Measurements from ENCODE around the gene ZNF280A.
"Not testable (repeated sequence)": the region's sequence is repeated elsewhere in the genome, so short reads cannot be mapped to it uniquely, and the experiment has no call there.

The ZNF280A gene

DNA sequence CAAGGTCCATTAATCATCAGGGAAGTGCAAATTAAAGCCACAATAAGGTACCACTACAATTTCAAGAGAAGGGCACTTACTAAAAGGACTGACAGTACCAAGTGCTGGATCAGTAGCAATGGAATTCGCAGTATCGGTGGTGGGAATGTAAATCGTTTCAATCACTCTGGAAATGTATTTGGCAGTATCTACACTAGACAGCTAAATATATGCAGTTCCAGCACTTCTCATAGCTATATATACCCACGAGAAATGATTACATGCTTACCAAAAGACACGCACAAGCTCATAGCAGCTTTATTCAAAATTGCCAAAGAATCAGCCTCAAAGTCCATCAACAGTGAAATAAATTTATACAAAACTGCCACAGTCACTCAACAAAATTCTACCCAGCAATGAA is 7.1 kb downstream of the ZNF280A start:
- DNase-seq (ENCODE audit: low read depth in 2 of 2): no peak

DNA sequence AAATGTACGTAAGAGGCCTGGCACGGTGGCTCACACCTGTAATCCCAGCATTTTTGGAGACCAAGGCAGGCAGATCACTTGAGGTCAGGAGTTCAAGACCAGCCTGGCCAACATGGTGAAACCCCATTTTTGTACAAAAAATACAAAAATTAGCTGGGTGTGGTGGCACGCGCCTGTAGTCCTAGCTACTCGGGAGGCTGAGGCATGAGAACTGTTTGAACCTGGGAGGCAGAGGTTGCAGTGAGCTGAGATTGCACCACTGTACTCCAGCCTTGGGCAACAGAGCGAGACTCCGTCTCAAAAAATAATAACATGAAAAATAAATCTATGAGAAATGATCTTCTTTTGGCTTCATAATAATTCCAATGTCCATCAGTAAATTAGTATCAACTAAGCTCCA is 9.2 kb downstream of the ZNF280A start:
- not testable (repeated sequence) for DNase-seq (ENCODE audit: low read depth in 2 of 2)

DNA sequence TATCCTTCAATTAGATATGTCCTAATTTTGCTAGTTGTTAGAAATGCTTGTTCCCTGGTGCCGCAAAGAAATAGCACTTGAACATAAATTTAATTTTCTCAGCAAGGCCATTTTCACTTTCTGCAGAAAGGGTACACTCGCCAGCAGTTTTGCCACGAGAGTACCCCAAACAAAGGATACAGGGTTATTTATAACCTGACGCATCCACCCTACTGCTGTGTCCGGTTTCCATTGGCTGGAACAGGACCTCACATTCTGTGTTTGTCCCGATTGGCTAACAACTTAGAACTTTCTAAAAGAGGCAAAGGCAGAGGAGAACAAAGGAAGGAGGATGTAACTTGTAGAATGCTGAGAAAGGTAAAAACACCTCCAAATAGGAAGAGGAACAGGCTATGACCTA is 10.2 kb downstream of the ZNF280A start:
- DNase-seq (ENCODE audit: low read depth in 2 of 2): not testable (repeated sequence)

DNA sequence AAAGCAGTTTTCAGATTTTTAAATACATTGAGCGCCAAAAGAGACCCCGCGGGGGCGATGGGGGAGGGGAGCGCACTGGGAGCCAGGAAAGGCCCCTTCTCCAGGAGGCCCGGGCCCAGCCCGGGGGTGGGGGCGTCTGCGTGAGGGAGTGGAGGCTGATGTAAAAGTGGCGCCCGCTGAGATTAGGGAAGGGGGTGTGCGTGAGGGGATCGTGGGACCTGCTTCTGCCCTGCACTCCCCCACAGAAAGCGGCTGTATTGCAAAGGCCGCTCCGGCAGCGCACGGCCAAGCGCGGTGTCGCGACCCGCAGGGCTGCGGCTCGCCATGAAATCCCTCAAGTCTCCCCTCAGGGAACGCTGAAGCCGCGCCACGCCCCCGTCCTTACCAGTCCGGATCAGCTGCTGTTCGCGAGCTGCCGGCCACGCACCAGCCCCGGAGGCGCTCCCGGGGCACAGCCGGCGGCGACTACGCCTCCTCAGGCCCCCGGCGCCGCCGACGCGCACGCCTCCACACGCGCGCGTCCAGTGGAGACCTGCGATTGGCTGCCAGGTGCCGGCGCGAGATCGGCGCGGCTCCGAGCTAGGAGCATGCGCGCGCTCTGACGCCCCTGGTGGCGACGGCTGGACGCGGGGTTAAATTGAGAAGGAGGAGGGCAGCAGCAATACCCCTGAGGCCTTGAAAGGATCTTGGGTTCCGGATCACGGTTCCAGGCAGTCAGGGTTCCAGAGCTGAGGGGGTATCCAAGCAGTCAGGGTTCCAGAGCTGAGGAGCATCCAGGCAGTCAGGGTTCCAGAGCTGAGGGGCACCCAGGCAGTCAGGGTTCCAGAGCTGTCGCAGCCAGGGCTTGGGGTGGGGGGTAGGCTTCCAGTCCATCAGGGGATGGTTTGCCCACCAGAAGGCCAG is 11.5 kb downstream of the ZNF280A start, which contains the start of gene ZNF280B:
ZNF280B (minus strand) TSS at position 469 of the 903 bp plus-strand sequence. CDS start 19,344 bp downstream, outside the sequence.
- peak; percentile 62 to 83 for DNase-seq (ENCODE audit: low read depth in 2 of 2)

DNA sequence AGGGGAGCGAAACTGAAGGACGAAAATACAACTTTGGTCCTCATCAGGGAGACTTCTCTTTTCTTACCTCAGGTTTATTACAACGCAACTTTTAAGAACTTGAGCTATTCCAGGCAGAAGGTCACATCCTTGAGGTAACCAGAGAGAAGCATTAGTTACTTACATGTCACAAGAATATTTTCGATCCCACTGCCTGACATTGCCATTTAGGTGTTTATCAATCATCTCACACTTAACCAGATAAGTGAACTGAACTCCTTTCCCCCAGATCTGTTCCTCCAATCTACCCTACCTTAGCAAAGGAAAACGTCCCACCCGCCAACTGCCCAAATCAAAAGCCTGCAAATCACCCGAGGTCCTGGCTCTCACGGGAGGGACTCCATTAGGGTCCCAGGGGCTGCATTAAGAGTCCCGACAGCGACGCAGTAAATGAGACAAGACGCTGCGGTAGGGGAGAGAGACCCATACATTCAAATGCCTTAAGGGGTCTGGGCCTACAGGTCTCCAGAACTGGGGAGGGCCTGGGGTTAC is 12.3 kb downstream of the ZNF280A start:
- DNase-seq (ENCODE audit: low read depth in 2 of 2): no peak

DNA sequence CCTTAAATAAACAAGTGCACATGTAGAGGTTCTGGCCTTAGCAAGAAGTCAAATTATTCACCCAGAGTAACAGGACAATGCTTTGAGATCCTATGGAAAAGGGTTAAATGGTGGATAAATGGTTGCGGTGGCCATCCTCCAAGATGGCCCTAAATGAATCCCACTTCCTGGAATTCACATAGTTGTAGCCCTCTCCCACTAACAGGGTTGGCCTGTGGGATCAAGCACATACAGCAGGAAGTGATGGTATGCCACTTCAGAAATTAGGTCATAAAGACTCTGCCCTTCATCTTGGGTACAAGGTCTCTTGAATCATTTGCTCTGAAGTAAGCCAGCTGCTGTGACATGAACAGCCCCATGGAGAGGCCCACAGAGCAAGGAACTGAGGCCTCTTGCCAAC is 13.3 kb downstream of the ZNF280A start:
- no peak for DNase-seq (ENCODE audit: low read depth in 2 of 2)

DNA sequence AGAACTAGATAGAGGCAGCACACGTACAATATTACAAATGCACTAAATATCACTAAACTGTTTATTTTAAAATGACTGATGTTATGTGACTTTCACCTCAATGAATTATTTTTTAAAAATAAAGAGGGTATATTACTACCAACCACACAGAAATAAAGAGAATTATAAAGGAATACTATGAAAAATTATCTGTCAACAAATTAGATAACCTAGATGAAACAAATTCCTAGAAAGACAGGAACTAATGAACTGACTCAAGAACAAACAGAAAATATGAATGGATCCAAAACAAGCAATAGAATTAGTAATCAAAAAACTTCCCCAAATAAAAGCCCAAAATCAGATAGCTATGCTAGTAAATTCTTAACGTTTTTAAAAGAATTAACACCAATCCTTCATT is 21.8 kb downstream of the ZNF280A start:
- no peak for DNase-seq (ENCODE audit: low read depth in 2 of 2)

DNA sequence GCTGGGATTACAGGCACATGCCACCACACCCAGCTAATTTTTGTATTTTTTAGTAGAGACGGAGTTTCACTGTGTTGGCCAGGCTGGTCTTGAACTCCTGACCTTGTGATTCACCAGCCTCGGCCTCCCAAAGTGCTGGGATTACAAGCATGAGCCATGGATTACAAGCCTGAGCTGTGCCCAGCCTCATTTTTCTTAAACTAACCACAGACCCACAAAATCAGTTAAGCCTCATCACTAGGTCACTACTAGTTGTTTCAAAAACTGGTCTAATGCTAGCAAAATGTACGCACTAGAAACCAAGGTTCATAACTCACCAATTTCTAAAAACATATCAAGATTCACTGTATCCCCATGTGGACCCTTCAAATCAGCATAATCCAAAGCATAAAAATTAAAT is 28.5 kb downstream of the ZNF280A start:
- not testable (repeated sequence) for DNase-seq (ENCODE audit: low read depth in 2 of 2)

DNA sequence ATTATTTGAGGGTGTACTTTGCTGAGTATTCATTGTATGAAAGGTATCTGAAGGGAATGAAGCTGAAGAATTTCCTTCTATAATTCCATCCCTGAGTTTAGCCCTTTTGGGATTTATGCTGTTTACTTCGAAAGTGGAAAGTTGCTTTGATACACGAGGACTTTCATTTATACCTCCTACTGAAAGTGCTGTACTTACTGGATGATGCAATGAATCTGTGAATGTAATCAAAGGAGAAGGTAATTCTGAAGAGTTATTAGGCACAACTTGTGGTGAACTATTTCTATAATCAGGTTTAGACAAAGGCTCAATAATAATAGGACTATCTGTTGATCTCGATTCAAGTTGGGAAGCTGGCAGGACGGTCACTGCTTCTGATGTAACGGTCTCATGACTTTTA is 31.3 kb downstream of the ZNF280A start:
- DNase-seq (ENCODE audit: low read depth in 2 of 2): no peak

DNA sequence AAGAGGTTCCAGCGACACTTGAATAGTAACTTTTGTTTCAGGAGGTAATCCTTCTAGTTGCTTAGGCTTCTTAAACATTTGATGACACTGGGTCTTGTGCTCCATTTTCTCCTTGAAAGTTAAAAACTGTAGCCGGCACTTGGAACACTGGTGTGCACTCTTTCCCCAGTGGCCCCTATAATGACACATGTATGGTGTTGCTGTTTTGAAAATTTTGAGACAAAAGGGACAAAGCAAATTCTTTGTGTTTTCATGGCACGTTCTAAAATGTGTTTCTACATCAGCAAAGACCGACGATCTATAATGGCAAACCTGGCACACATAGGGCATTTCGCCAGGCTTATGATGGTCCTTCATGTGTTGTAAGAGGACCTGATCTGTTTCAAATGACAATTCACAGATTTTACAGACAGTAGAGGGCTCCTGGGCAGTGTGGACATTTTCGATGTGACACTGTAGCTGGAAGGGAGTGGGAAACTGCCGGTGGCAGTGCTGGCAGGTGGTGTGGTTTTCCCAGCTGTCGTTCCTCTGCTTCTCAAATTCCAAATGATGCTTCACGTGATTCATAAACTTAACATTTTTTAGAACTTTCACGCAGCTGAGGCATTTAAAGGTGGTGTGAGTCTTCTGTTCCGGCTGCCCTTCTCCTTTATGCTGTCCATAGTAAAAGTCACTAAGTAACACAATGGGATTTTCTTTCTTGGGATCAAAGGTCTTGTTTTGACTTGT is 32.0 kb downstream of the ZNF280A start:
- DNase-seq (ENCODE audit: low read depth in 2 of 2): no peak

DNA sequence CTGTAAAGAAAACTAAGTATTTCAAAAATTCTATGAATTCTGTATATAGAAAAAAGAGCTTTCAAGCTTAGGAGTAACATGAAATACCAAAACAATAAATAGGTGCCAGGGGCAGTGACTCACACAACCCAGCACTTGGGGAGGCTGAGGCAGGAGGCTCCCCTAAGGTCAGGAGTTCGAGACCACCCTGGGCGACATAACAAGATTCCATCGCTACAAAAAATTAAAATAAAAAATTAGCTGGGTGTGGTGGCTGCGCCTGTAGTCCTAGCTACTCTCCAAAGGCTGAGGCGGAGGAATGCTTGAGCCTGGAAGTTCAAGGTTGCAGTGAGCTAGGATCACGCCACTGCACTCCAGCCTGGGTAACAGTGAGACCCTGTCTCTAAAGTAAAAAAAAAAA is 33.0 kb downstream of the ZNF280A start:
- no peak for DNase-seq (ENCODE audit: low read depth in 2 of 2)

DNA sequence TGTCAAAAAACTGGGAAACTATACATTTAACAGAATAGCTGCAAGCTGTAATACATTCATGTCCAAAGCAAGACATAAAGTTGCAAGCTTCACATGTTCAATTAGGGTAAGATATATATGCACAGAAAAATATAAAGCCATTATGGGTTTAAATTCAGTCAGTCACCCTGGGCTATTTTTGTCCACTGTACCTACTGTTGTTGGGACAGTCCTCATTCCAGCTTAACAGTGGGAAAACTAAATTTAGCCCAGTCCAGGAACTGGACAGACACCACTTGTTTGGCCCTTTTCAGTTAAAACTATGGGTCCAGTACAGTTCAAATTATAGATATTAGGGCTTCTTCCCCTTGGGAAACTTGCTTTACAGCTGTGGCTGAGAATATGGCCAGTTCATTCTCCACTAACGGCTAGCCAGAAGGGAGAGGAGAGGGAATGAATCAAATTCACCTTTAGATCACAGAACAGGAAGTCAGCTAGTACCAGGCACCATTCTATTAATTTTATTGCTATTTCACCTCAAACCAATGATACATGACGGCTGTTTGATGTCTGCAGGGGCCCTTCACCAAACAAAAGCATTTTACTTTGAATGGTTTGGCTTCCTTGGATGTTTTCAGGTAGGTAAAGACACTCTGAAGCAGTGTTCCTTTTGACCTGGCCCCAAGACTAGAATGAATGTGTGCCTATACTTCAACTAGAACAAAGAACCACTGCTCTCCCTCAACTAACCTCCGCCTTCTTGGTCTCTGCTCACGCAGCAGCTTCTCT is 33.8 kb downstream of the ZNF280A start:
- DNase-seq (ENCODE audit: low read depth in 2 of 2): no peak

DNA sequence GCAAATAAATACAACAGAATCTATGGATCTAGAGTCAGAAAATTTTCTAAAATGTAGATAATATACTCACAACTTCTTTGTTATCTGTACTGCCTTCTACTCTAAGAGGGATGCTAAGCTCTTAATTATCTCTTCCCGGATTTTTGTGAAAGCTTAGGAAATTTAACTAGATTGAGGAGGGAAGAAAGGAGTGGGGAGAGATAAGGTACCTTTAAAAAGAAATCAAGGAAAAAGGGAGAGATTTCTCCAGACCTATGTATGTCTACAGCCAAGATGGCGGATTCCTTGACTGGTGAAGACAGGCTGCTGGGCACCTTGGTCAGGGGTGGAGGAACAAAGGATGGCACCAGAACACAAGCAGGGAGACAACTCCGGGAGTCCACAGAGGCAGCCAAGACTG is 34.5 kb downstream of the ZNF280A start:
- no peak for DNase-seq (ENCODE audit: low read depth in 2 of 2)

DNA sequence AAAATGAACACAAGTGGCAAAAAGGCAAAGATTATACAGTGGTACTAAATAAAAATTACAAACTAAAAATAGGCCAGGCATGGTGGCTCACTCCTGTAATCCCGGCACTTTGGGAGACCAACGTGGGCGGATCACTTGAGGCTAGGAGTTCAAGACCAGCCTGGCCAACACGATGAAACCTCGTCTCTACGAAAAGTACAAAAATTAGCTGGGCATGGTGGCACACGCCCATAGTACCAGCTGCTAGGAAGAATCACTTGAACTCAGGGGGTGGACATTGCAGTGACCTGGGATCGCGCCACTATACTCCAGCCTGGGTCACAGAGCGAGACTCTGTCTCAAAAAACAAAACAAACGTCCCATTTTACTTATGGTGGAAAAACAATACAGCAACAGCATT is 36.0 kb downstream of the ZNF280A start:
- DNase-seq (ENCODE audit: low read depth in 2 of 2): no peak

DNA sequence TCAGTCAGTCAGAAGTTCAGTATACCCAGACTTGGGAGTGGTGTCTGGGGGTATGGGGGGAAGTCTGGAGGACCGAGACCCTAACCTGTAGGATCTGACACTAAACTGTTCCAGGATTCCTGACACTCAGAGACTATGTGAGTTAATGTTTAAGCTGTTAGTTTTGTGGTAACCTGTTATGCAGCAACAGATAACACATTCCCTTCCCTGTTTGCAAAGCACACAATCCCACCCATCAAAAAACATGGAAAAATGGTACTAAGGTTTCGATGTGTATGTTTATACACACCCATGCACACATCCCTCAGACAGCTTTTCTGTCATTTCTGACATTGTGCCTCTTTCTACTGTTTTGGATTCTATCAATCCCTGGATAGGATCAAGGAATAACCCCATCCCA is 39.1 kb downstream of the ZNF280A start:
- no peak for DNase-seq (ENCODE audit: low read depth in 2 of 2)

DNA sequence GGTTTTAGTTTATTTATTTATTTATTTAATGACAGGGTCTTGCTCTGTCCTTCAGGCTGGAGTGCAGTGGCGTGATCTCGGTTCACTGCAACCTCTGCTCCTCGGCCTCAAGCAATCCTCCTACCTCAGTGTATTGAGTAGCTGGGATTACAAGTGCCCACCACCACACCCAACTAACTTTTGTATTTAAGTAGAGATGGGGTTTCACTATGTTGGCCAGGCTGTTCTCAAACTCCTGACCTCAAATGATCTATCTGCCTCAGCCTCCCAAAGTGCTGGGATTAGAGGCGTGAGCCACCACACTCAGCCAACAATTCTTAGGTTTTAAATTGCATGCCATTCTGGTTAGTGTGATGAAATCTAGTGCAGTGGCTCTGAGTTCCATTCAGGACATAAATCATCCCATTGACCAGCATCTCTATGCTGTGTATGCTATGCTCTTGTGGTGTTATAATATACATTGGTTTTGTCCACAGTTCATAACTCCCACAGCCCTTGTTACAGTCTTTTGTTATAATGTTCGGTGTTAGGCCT is 40.0 kb downstream of the ZNF280A start:
- DNase-seq (ENCODE audit: low read depth in 2 of 2): no peak

DNA sequence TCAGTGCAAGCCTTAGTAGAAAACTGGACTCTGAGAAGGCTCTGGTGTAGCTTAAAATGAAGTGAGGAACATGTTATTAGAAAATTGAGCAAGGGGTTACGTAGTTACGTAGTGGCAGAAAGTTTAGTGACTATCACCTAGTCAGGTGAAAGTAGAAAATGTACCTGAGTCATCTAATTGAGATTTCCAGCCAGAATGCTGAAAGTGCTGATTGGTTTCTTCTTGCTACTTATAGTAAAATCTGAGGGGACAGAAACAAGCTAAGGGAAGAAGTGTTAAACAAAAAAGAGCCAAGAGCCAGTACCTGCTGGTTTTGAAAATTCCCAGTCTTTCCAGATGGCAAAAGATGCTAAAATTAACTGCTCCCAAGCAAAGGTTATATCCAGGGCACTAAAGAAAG is 41.0 kb downstream of the ZNF280A start:
- no peak for DNase-seq (ENCODE audit: low read depth in 2 of 2)

DNA sequence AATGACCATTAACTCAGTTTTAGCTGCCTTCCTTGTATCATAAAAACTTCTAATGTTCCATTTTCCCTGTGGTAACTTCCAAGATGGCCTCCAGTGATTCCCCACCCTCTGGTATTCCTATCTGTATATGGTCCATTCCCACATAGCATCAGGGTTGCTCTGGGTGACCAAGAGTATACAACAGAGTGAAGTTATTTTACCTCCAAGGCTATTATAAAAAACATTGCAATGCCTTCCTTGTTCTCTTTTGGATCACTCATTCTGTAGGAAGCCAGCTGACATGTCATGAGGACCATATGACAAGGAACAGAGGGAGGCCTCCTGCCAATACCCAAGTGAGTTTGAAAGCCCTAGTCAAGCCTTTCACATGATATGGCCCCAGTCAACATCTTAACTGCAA is 41.6 kb downstream of the ZNF280A start:
- DNase-seq (ENCODE audit: low read depth in 2 of 2): no peak

DNA sequence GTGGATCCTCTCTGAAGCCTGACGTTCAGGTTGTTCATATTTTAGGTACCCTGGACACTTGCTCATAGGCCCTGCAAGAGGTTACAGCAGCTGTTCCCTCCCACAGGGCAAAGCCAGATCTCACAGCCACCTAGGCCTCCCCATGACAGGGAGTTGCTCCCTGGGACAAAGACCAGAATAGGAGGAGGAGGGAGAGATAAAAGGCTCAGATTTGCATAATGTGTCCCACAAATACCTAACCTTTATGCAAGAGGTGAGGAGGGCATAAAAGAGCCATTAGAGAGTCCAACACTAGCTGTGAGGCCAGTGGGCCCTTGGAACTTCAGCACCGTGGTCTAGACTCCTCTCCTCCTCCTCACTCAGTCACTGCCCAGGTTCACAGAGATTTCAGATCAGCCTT is 45.3 kb downstream of the ZNF280A start:
- no peak for DNase-seq (ENCODE audit: low read depth in 2 of 2)

DNA sequence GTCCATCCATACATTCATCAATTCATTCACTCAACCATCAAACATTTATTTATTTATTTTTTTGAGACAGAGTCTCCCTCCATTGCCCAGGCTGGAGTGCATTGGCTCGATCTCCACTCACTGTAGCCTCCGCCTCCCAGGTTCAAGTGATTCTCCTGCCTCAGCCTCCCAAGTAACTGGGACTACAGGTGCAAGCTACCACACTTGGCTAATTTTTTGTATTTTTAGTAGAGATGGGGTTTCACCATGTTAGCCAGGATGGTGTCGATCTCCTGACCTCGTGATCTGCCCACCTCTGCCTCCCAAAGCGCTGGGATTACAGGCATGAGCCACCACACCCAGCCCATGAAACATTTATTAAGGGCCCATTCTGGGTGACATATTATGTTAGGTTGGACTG is 49.0 kb downstream of the ZNF280A start:
- DNase-seq (ENCODE audit: low read depth in 2 of 2): not testable (repeated sequence)

DNA sequence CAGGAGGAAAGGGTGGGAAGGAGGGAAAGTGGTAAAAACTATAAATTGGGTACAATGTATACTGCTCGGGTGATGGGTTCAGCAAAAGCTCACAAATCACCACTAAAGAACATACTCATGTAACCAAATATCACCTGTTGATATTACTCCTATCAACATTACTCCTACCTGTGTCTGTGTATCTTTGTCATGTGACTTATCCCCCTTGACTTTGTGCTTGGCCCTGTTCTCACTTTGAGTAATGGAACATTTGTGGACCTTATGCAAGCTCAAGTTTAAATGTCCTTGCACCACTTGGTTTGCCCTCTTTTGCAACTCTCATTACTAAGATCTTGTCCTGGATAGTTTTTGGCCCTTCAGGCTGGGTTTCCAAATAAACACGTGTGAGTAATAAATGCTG is 50.5 kb downstream of the ZNF280A start:
- no peak for DNase-seq (ENCODE audit: low read depth in 2 of 2)

All from stimulated activated CD4-positive, alpha-beta T cell treated with anti-CD3 and anti-CD28 coated beads, Interleukin-12 subunit alpha, Interleukin-12 subunit beta, amount 100 ng/mL, for 24 hours (primary cell).